SW 1271 (cell line): ENCODE data around the gene KLRF1.
A peak's percentile ranks its signal among the peaks of the same experiment; 100 is the strongest.

Source experiments
- DNase-seq, 2 experiments: peaks; one replicate each; lab custom pipeline; 2025; lab: John Stamatoyannopoulos, UW

Gene KLRF1

GRCh38 chr12:9809338-9809737 is 17.9 kb upstream of the KLRF1 start:
- no peak for DNase-seq

- no peak for DNase-seq
Measured at GRCh38 chr12:9809866-9810265, 17.4 kb upstream of the KLRF1 start.

GRCh38 chr12:9810671-9811070 is 16.6 kb upstream of the KLRF1 start:
- DNase-seq, result no peak

- no peak for DNase-seq
Measured at GRCh38 chr12:9811621-9812020, 15.7 kb upstream of the KLRF1 start.

GRCh38 chr12:9813821-9814798 is 13.2 kb upstream of the KLRF1 start:
- peak; percentile 8 to 50 for DNase-seq

- no peak for DNase-seq
Measured at GRCh38 chr12:9820281-9820930, 6.9 kb upstream of the KLRF1 start.

- DNase-seq, result no peak
Measured at GRCh38 chr12:9829483-9829882, 2.2 kb downstream of the KLRF1 start.

GRCh38 chr12:9829982-9830381 is 2.7 kb downstream of the KLRF1 start:
- no peak for DNase-seq

- no peak for DNase-seq
Measured at GRCh38 chr12:9831720-9832119, 4.4 kb downstream of the KLRF1 start.

GRCh38 chr12:9843407-9843806 is 16.1 kb downstream of the KLRF1 start:
- no peak for DNase-seq

GRCh38 chr12:9848899-9849298 is 21.6 kb downstream of the KLRF1 start:
- no peak for DNase-seq

GRCh38 chr12:9851050-9851449 is 23.8 kb downstream of the KLRF1 start:
- DNase-seq, result no peak

- DNase-seq, result no peak
Measured at GRCh38 chr12:9851927-9852326, 24.6 kb downstream of the KLRF1 start.

- no peak for DNase-seq
Measured at GRCh38 chr12:9856151-9856550, 28.9 kb downstream of the KLRF1 start.

- no peak for DNase-seq
Measured at GRCh38 chr12:9856894-9857293, 29.6 kb downstream of the KLRF1 start.

- DNase-seq, result no peak
Measured at GRCh38 chr12:9858135-9858534, 30.9 kb downstream of the KLRF1 start.

- no peak for DNase-seq
Measured at GRCh38 chr12:9864913-9865675, 37.8 kb downstream of the KLRF1 start.

GRCh38 chr12:9866860-9867269 is 39.6 kb downstream of the KLRF1 start:
- no peak for DNase-seq

GRCh38 chr12:9867531-9867930 is 40.2 kb downstream of the KLRF1 start:
- DNase-seq, result no peak

GRCh38 chr12:9868311-9868801 is 41.1 kb downstream of the KLRF1 start:
- peak in 1 of 2 experiments; percentile 19 for DNase-seq

- DNase-seq, result no peak
Measured at GRCh38 chr12:9868951-9869306, 41.6 kb downstream of the KLRF1 start.
